Left hindlimb (tissue), 1 donor: ENCODE measurements around the gene SLC25A4.
"Not testable (repeated sequence)": the region's sequence is repeated elsewhere in the genome, so short reads cannot be mapped to it uniquely, and the experiment has no call there.

Experiments
- DNase-seq: peaks from one replicate; pipeline ENCODE4 v3.0.0-alpha.2; 2018

The SLC25A4 gene

GRCh38 chr4:185186769-185187168 lies 43.7 kb downstream of the SLC25A4 start:
- DNase-seq = no peak

- DNase-seq = no peak
Observed at GRCh38 chr4:185189606-185190305, 46.7 kb downstream of the SLC25A4 start.

- DNase-seq = no peak
Observed at GRCh38 chr4:185190306-185190856, 47.3 kb downstream of the SLC25A4 start.

- DNase-seq = no peak
Observed at GRCh38 chr4:185192059-185192458, 49.0 kb downstream of the SLC25A4 start.

- no peak for DNase-seq
Observed at GRCh38 chr4:185194924-185195888, 52.1 kb downstream of the SLC25A4 start.

- no peak for DNase-seq
Observed at GRCh38 chr4:185196437-185196836, 53.4 kb downstream of the SLC25A4 start.

- not testable (repeated sequence) for DNase-seq
Observed at GRCh38 chr4:185198189-185198588, 55.1 kb downstream of the SLC25A4 start.
